ENCODE data around the gene DLGAP1.

Gene DLGAP1

DNA sequence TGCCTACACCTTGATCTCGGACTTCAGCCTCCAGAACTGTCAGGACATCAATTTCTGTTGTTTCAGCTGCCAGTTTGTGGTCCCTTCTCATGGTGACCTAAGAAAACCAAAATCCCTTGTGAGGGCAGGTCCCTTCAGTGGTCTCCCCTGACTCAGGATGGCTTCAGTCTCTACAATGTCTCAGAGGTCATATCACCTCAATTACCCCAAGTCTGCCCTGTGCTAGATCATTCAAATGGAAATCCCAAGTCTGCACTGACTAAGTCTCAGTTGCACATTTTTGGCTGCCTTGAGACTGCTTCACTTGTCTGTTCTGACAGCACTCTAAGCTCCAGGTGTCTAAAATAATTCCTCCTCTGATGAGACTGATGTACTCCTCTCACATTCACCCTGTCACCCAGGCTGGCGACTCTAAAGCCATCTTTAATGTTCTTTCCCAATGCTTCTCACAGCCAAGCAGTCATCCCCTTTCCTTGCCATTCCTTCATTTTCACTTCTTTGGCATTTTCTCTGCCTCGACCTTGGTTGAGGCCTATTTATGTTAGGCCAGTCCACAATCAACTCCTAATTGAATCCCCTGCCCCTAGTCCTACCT, 470.8 kb downstream of the DLGAP1 start:
- DNase-seq = no peak

DNA sequence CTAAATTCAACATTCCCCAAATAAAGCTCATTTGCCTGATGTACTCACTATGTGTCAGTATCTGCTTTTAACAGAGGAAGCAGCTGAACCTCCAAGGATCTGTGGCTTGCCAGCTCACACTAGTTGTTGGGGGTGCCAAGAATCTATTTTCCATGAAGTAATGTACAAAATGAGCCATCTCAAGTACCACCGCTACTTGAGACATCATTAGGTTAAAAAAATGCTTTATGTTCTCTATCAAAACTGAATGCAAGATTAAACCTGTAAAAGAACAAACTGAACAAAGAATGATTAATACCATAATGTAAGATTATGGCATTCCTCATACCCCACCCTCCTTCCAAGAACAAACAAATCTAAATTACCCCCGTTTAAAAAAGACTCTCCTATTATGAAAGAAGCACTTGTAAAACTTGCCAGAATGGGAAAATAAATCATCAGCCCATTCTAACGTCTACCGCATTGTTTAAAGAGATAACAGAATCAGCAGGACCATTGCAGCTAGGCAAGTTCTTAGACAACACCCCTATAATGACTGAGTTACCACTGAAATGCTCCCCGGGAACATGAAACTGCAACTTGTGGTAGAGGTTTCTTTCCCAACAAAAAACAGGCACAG, 471.6 kb downstream of the DLGAP1 start:
- DNase-seq = no peak

DNA sequence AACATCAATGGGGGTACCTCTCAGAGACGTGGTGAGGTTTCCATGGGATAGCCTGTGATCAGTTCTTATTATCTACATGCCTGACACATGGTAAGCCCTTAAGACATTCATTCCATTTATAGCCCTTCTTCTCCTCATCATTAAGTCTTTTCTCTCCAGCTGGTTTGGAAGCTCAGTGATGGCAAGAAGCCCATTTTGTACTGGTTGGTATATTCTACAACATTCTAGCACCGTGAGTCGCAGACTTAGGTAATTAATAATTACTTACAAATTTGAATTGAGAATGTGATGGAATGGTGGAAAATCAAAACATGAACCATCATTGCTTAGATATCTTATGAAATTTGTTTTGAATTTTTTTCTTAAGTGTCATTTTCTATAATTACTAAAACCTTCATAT, 472.6 kb downstream of the DLGAP1 start:
- no peak for DNase-seq

DNA sequence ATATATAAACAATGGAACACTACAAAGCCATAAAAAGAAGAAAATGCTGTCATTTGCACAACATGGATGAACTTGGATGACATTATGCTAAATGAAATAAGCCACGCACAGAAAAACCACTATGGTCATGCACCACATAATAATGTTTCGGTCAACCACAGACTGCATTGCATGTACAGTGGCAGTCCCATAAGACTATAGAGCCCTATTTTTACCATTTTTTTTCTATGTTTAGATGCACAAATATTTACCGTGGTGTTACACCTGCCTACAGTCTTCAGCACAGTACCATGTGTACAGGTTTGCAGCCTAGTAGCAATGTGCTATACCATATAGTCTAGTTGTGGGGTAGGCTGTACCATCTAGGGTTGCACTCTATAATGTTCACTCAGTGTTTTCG, 476.1 kb downstream of the DLGAP1 start:
- DNase-seq = no peak

DNA sequence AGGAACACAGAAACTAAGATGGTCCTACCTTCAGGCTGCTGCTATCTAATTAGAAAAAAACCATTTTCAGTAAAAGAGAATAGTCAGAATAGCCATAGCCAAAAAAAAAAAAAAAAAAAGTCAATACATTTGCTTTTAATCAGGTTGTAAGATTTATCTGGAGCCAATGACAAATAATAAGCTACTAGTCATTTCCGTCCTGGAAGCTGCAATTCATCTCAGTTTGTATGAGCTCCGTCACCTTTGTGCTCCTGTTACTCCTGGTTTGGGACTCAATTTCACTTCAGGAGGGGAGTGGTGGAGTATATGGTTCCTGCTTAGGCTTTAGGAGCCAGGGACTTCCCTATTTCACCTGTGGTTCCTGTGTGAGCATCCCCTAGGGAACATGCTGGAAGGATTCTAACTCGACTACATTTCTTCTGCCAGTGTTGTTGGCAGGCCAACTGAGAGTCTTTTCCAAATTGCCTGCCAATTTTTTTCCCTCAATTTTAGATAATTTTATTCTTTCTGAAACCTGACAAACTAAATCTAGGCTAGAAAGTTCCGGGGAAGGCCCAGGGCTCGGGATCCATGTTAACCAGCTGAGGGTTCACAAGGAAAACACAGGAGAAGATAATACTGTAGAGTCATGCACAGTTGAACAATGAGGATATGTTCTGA, 481.8 kb downstream of the DLGAP1 start:
- no peak for DNase-seq

DNA sequence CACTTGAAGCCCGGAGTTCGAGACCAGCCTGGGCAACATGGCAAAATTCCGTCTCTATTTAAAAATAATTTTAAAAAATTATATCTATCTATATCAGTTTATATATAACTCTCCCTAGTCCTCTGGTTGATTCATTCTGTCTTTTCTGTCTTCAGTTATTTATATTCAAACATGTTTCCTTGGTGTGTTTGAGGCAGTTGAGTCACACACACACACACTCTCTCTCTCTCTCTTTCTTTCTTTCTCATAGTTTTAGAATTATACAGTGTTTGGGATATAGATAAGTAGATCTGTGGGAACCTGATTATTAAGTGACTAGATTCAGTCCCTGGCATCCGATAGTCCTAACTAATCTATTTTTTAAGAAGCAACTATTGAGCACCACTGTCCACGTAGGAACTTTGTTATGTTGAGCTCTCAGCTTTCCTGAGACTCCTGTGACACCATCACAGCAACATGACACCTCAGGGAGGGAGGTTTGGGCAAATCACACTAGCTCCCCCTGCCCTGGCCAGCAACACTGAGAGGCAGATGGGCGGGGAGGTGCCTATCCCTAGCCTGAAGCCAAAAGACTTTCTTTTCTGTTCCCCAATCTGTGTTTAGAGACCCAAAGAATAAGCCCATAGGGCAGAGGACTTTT, 482.7 kb downstream of the DLGAP1 start:
- peak; percentile 5 for DNase-seq

DNA sequence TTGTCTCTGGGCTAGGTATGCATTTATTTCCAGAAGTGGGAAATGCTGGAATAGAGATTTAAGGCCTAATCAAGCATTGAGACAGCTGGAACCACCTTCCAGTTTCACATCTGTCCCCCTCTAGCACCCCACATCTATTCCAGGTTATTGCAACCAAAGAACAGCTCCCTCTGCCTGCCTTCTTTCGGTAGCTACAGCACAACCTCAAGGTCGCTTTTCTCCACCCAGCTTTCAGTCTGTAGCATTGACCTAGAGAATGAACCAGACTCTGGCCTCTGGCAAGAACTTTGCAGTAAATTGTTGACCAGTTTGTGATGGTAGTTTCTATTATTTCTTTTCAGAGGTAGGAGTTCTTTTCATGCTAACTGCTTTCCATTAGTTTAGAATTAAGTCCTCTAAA, 484.2 kb downstream of the DLGAP1 start:
- DNase-seq = no peak

DNA sequence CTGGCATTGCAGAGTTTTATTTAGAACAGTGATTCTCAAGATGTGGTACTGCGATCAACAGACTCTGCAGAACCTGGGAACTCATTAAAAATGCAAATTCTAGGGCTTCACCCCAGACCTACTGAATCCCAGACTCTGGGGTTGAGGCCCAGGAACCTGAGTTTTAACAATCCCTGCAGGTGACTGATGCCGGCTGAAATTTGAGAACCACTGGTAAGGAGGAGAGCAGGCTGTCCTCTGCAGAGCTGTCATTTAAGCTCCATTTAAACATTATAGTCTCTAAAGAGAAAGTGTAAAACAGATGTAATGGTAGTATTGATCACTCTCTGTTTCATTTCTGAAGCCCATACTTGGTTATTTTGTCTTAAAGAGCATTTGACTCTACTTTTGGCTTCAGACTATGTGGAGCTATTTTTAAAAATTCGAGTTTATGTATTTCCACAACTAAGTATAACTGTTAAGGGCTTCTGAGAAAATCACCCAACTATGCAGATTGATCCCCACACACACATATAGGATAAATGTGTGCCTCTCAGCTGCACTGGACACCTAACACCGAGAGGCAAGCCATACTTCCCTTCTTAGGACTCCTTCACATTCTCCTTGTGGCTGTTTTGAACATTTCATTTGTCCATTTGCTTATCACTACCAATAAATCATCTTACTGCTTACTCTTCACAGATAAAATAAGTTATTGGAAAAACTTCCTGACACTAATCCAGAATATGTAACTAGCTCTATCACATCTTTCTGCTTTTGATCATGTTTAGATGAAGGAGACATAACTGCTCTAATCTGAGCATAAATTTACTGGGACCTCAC, 487.5 kb downstream of the DLGAP1 start:
- DNase-seq = no peak

DNA sequence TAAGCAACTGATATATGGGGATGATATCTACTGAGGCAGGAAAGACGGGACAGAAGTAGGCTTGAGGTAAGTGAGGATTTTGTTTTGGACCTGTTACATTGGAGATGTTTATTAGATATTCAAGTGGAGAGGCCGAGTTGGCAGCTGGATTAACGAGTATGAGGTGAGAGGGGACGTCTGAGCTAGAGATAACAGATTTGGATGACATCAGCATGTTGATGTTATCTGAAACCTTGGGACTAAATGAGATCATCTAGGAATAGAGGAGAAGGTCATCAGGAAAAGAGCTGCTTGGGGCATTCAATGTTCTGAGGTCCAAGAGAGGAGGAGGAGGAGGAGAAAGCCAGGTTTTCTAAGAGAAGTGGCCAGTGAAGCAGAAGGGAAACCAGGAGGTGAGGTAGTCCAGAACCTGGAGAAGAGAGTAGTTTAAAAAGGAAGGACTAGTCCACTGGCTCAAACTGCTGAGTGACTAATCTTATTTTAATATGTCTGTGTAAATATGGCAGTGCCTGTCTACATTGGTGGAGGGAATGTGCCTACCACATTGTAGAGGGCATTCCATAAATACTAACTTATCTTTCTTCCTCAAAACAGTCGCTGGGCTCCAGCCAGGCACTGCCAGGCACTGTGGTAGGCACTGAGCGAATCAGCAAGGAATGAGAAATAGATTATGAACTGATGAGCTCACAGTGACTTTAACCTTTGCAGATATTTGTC, 488.3 kb downstream of the DLGAP1 start:
- no peak for DNase-seq

DNA sequence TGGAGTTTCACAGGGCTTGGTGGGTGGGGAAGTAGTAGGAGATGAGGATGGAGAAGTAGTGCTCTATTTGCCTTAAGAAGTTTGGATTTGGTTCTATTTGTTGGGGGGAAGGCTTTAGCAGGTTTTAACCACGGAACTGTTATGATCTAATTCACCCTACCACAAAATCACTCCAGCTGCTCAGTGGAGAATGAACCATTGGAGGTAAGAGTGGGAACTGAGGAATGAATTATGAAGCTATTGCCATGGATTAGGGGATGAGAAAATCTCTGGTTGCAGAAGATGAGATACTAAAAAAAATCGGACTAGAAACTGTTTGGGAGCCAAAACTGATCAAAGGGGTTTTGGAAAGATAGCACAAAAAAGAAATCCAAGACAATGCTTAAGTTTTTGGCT, 488.9 kb downstream of the DLGAP1 start:
- DNase-seq = no peak

DNA sequence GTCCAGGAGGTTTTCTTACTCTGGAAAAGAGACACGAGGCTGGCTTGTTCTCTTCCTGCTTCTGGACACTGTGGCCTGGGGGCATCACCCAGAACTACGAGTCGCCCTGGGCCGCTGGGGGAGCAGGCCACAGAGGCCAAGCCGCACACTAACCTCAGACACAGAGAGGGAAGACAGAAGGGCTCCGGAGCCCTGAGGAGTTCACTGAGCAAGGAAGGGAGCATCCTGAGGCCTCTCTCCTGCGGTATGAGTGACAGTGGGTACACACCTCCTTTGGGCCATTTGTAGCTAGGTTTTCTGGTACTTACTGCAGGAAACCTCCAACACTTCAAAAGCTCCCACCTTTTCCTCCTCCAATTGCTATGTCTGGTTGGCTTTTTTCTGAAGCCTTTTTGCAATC, 494.1 kb downstream of the DLGAP1 start:
- no peak for DNase-seq

DNA sequence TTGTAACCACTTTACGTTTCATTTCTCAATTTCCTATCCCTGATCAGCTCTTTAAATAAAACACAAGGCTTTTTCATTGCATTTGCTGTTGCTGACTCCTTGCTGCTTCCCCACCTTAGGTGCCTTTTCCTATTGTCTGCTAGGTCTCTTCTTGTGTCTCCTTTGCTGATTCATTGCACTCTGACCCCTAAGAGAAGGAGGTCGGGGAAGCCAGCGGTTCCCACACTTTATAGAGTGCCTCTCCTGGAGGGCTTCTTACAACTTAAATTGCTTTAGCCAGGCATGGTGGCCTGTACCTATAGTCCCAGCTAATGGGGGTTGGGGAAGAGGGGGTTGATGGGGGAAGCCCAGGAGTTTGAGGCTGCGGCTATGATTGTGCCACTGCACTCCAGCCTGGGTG, 495.0 kb downstream of the DLGAP1 start:
- DNase-seq = no peak

DNA sequence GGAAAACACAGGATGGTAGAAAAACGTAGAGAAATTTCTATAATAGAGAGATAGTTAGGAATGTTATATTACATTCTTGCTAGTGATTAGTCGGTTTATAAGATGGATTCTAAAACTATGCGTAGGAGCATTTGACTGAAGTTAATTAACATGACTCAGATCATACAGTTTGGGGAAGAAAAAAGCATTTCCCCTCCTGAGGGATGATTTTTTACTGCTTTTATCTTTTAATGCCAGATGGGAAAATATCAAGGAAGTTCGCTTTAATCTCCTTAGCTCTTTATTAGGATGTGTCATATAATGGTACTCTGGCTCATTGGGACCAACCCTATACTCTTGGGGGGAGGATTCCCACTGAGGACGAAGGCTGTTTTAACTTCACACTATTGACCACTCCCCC, 503.1 kb downstream of the DLGAP1 start:
- no peak for DNase-seq

DNA sequence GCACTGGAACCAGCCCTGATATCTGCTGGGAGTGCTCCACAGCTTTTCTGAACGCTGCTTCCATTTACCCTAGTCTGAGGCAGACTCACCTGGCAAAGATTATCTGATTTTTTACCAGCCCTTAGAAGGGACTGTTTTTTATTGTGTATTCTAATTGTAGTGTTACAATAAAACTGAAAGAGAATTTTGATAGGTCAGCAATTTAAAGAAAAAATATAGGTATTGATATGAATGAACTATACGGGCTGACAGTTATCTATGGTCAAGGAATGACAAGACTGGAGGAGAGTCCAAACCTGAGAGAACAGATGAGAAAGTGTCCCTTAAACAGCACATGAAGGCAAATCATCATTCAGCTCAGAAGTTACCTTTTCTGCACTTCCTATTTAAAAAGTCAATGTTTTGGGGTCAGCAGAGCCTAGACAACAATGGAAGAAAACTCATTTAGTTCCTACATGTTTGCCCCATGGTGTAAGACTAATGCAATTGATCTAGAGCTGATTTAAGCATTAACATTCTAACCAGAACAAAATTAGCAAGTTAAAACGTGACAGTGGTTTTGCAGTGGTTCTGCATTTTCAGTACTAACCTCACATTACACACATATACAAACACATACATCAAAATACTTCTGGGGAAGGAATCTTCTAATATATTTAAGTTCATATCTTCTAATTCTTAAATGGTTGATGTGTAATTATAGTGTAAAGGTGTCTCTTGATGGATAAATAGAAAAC, 504.3 kb downstream of the DLGAP1 start:
- no peak for DNase-seq

DNA sequence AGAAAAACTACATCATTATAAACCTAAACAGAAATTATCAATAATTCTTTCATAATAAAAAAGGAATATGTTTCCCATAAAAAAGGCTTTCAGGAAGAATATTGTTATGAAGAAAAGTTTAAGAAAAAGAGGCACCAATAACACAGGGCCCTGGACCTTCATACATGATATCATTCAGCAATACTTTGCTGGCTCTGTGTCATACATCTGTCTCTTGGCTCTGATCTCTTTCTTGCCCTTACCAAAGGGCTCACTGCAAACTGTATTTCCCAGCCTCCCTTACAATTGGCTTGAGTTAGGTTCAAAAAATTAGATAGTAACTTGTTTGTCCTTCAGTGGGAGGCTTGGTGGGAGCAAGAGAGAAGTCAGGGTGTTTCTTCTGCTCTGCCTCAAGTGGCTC, 506.1 kb downstream of the DLGAP1 start:
- DNase-seq = no peak

DNA sequence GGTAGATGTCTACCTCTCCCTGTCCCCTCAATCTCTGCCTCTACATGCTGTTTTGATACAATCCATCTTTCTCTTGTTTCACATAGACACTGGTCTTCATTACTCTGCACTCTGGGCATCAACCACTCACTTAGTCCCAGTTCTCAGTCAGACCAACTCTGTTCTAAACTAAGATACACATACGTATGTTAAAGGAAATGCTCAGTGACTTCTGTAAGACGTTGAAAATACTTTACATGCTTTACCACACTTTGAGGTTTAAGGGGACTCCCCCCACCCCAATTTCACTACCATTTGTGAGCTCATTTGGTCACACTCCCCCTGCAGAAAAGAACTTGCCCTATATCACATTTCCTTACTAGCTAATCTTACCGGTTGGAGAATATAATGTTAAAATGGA, 507.7 kb downstream of the DLGAP1 start:
- DNase-seq = no peak

DNA sequence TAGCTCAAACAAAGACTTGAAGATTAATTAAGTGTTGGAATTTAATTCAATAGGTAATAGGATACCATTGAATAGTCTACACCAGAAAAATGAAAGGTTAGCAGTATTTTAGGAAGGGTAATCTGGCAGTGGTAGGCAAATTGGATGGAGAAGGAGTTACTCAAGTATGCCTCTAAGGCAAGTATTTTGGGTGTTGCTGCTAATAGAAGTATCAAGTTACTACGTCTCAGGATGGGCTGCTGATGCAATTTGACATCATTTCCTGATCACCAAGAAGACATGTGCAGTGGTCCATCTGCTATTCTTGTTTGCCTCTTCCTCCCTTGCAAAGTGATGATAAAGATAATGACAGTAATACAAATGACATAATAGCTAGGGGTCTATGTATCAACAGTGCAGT, 519.8 kb downstream of the DLGAP1 start:
- no peak for DNase-seq

DNA sequence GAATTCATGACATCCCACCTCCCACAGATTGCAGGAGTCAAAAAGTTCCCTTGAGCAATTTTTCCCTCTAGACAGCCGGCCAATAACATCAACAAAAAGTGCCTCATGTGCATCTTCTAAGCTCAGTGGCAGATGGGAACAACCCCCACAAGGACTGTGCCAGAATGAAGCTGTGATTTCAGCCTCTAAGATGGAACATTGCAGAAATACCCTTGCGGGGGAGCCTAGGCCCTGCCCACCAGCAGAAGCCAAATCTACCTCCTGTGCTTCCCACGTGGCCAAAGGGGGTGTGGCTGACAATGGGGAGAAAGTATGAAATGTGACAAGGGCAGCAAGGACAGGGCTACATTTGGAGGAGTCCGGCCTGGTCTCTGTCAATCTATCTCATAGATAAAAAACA, 522.8 kb downstream of the DLGAP1 start:
- DNase-seq = no peak

DNA sequence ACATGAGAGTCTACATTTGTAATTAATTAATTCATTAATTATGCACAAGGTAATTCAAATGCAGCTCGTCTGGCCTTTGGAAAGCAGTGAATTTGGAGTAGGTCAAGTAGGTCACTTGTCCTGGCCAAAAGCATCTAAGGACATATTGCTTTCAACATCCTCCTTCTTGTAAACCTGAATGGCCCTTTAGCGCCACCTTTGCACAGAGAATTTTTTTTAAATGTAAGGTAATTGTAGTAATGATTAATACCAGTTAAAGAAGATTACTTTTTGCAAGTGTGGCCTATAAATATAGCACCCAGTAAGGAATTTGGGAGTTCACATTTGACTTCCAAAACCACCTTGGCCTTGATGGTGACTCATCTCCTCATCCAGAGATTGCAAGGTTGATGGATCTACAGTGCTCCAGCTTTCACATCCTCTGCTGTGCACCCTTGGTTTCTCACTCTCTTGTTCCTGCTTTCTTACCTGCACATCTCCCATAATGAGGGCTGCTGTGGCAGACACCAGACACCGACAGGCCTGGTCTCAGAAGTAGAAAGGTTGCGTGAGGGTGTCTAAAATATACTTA, 523.5 kb downstream of the DLGAP1 start:
- DNase-seq = no peak

DNA sequence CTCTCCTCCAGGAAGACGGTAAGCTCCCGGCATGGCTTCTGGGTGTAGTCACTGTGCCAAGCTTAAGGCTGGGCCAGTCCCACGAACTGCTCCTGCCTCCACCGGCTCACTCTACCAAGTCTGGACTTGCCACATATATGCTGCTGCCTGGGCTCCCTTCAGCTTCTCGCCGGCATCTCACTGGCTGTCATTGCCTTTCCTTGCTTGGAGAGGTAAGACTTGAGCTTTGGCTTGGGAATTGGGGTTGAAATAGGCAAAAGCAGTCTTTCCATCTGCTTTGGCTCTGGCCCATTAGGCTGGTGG, 524.1 kb downstream of the DLGAP1 start:
- no peak for DNase-seq

DNA sequence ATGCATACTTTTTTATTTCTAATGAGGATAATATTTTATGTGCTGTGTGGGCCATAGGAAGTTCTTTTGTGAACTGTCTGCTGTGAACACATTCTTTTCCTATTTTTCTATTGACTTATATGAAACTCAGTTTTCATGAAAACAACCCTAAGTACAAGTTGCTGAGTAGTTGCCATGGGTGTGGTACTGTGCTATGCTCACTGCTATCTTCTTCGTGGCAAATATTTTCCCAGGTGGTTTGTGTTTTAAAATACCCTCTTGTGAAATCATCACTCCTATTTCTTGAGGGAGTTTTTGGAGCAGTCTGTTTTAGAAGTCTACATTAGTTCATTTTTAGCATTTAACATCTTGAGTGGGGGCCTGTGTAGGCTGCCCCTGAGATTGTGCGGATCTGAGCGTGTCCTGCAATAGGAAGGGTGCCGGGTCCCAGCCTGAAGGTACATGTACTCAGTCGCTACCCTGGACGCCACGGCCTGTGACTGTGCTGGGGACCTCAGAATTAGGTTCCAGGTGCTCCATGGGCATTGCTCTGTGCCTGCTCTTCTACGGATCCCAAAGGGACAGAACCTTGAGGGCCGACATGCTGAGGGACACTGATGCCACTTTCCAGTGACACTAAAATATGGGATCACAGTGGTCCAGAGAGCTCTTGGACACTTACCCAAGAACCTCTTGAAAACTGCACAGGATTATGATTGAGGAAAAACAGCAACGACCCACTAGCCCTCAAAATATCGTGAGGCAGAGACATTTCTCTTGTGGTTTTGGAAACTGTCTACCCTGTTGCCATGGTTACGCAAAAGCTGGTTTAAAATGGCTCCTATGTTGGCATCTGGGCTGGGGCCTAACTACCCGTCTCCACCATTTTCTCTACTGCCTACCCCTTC, 524.7 kb downstream of the DLGAP1 start:
- no peak for DNase-seq

Measured in NCI-H1694 treated with DMSO at 0.1 percent for 48 hours (cell line).